ENCODE measurements around the gene KCNC2. TPM values are rescaled to one million over a fixed set of nuclear protein-coding genes. Genes with fewer than 3 reads are reported as not detected.
A peak's percentile ranks its signal among the peaks of the same experiment; 100 is the strongest.

The KCNC2 gene
- total and polyA plus RNA-seq, 8 donors, result 0.37 TPM; not detected in 7

DNA sequence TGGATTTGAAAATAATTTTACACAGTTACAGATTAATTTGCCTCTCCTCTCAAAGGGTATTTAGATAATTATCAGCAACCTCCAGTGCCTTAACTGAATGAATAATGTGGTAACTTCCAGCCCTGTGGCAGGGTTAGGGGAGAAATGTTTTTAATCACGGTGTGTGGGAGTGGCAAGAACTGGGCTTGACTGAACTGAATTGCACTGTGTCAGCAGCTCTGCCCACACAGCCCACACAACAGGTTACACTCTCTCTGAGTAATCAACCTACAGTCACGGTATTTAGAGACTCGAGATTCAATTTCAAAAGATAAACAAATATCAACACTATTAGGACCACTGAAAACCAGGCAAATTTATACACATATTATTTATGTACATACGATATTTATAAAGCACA is 198.5 kb downstream of the KCNC2 start:
- 39 to 46% (median 42%) methylated on average over 4 of the region's 4 CpGs for WGBS, 5 donors
- H3K27ac ChIP-seq, result no peak overlapping the region
- DNase-seq, result peak in 1 of 2 donors; percentile 28

DNA sequence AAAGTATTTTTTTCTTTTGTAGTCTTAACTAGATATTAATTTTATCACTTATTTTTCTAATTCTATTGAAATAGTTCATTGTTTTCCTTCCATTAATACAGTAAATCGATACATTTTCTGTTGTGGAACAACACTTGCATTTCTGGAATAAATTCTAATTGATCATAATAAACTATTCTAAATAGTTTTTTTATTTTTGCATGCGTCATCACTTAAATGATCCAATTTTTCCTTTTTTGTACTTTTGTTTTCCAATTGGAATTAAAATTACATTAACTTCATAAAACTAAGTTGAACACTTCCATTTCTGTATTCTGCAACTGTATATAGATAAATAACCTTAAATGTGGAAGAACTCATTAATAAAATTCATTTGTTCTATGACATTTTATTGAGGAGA is 202.5 kb downstream of the KCNC2 start:
- no peak for TF ChIP-seq EP300 (IDR thresholded peaks at IDR 0.05)
- no peak for TF ChIP-seq POLR2A (IDR thresholded peaks at IDR 0.05)
- no peak for TF ChIP-seq POLR2AphosphoS5 (IDR thresholded peaks at IDR 0.05)
- TF ChIP-seq, protein P1, sequence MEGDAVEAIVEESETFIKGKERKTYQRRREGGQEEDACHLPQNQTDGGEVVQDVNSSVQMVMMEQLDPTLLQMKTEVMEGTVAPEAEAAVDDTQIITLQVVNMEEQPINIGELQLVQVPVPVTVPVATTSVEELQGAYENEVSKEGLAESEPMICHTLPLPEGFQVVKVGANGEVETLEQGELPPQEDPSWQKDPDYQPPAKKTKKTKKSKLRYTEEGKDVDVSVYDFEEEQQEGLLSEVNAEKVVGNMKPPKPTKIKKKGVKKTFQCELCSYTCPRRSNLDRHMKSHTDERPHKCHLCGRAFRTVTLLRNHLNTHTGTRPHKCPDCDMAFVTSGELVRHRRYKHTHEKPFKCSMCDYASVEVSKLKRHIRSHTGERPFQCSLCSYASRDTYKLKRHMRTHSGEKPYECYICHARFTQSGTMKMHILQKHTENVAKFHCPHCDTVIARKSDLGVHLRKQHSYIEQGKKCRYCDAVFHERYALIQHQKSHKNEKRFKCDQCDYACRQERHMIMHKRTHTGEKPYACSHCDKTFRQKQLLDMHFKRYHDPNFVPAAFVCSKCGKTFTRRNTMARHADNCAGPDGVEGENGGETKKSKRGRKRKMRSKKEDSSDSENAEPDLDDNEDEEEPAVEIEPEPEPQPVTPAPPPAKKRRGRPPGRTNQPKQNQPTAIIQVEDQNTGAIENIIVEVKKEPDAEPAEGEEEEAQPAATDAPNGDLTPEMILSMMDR (IDR thresholded peaks at IDR 0.05), result no peak
- intact Hi-C loops (cut with DNase I; ENCODE audit: low total_unique reads), result no loop called here
- 71 to 83% (median 76%) methylated on average over 2 of the region's 2 CpGs for WGBS, 5 donors
- Histone ChIP-seq H3K27ac (no peak overlapping the region), H3K4me3 (no peak overlapping the region), H3K36me3 (no peaks in the 10 kb centered on the region), H3K27me3 (no peaks in the 10 kb centered on the region), H3K4me1 (no peaks in the 10 kb centered on the region), H3K9me3 (no peaks in the 10 kb centered on the region)
- no peak for DNase-seq

More for the DNA sequence above, 198.5 kb downstream of the KCNC2 start:
- Histone ChIP-seq H3K27me3 (no peaks in the 10 kb centered on the region), H3K36me3 (no peaks in the 10 kb centered on the region), H3K9me3 (peaks cover 0 to 8% (median 3%) of the 10 kb centered on the region in 4 donors), H3K4me1 (no peaks in the 10 kb centered on the region), H3K4me3 (no peak overlapping the region)
- TF ChIP-seq POLR2A (IDR thresholded peaks at IDR 0.05) (no peak), POLR2AphosphoS5 (IDR thresholded peaks at IDR 0.05) (no peak), EP300 (IDR thresholded peaks at IDR 0.05) (no peak)
- TF ChIP-seq, protein P1 (IDR thresholded peaks at IDR 0.05), result no peak
- intact Hi-C loops (cut with DNase I; ENCODE audit: low total_unique reads), result no loop called here

DNA sequence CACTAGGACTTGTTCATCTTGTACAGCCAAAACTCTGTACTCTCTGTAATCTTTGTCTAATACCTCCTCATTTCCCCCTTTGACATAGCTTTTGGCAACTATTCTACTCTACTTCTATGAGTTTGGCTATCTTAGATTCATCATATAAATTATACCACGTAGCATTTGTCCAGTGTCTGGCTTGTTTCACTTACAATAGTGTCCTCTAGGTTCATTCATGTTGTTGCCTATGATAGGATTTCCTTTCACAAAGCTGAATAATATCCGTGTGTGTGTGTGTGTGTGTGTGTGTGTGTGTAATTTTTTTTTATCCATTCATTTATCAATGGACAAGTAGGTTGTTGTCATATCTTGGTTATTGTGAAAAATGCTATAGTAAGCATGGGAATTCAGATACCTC is 209.5 kb downstream of the KCNC2 start:
- TF ChIP-seq POLR2AphosphoS5 (IDR thresholded peaks at IDR 0.05), result no peak
- TF ChIP-seq, protein P1 (IDR thresholded peaks at IDR 0.05), result no peak
- no peak for TF ChIP-seq POLR2A (IDR thresholded peaks at IDR 0.05)
- no peak for TF ChIP-seq EP300 (IDR thresholded peaks at IDR 0.05)
- intact Hi-C loops (cut with DNase I; ENCODE audit: low total_unique reads), result no loop called here
- Histone ChIP-seq H3K4me1 (no peaks in the 10 kb centered on the region), H3K27me3 (no peaks in the 10 kb centered on the region), H3K27ac (no peak overlapping the region), H3K36me3 (no peaks in the 10 kb centered on the region), H3K4me3 (no peak overlapping the region), H3K9me3 (no peaks in the 10 kb centered on the region)
- no peak for DNase-seq
- WGBS, 5 donors, result 19 to 37% (median 26%) methylated on average over 2 of the region's 2 CpGs

DNA sequence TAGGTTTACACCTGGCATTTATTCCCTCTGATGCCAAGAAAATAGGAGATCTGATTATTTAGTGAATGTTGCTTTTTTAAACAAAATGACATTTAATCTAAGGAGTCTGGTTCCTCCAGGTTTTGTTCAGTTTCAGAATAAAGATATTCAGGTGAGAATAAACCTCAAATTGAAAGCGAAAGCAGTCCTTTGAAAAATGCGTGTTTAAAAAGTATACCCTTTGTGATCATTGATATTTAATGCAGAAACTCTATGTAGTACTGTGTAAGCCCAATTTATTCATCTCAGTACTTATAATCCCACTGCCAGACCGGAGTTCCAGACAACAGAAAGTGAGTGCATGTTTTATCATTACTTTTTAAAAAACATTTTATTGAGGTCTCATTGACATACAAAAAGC is 210.2 kb downstream of the KCNC2 start:
- H3K27ac ChIP-seq, result no peak overlapping the region
- TF ChIP-seq POLR2A (IDR thresholded peaks at IDR 0.05) (no peak), EP300 (IDR thresholded peaks at IDR 0.05) (no peak), POLR2AphosphoS5 (IDR thresholded peaks at IDR 0.05) (no peak)
- TF ChIP-seq, protein P1 (IDR thresholded peaks at IDR 0.05), result no peak
- no peaks in the 10 kb centered on the region for H3K9me3 ChIP-seq
- no peaks in the 10 kb centered on the region for H3K27me3 ChIP-seq
- no peak overlapping the region for H3K4me3 ChIP-seq
- no peak for DNase-seq
- no peaks in the 10 kb centered on the region for H3K36me3 ChIP-seq
- no peaks in the 10 kb centered on the region for H3K4me1 ChIP-seq
- intact Hi-C loops (cut with DNase I; ENCODE audit: low total_unique reads), result no loop called here
- 27 to 49% (median 30%) methylated on average over 3 of the region's 3 CpGs for WGBS, 5 donors

Other genes with a start within 250 kb of the KCNC2 start
- gene CAPS2, start 120.5 kb upstream of the KCNC2 start, total RNA-seq, result 10 to 100 TPM in 3 of 5 donors, 1 to 10 TPM in 2; 1.3 to 74.7 (median 16.5) TPM
- gene CAPS2, start 120.5 kb upstream of the KCNC2 start, polyA plus RNA-seq, result 1 to 10 TPM; 1.7 to 3.7 (median 1.8) TPM
- gene GLIPR1L1, start 124.8 kb upstream of the KCNC2 start, total RNA-seq, result not detected
- not detected for gene GLIPR1L1, start 124.8 kb upstream of the KCNC2 start, polyA plus RNA-seq
- gene GLIPR1L2, start 181.2 kb upstream of the KCNC2 start, total RNA-seq, result not detected
- under 1 TPM; 0.46 to 0.93 (median 0.78) TPM for gene GLIPR1L2, start 181.2 kb upstream of the KCNC2 start, polyA plus RNA-seq